Esophagus squamous epithelium (tissue), 4 donors: ENCODE results near the gene TBC1D5.

Experiments used
- CTCF ChIP-seq, 6 experiments: fragments of 450-650 bp in 4 of 6; fragments of 200-600 bp in 2 of 6; sonication (generic) in 2 of 6; IDR thresholded peaks; one replicate each; pipeline ENCODE4 v1.5.1; 2016 to 2019; ENCODE audit warnings: antibody characterized with exemption in 6 of 6, mild to moderate bottlenecking in 4 of 6, moderate library complexity in 4 of 6
- POLR2A ChIP-seq, 4 donors: fragments of 450-650 bp; IDR thresholded peaks; one replicate each; pipeline ENCODE4 v1.6.1; 2017; ENCODE audit warnings: antibody characterized with exemption in 4 of 4, mild to moderate bottlenecking in 4 of 4, moderate library complexity in 3 of 4

GRCh38 chr3:17182166-17182565 lies 560.3 kb downstream of the TBC1D5 start:
- TF ChIP-seq CTCF (IDR thresholded peaks at IDR 0.05) (no peak), POLR2A (IDR thresholded peaks at IDR 0.05) (no peak)
